AG04450 (cell line): ENCODE results near the gene TRIM71. TPM values are rescaled to one million over a fixed set of nuclear protein-coding genes. Genes with fewer than 3 reads are reported as not detected.
"Not testable (repeated sequence)": the region's sequence is repeated elsewhere in the genome, so short reads cannot be mapped to it uniquely, and the experiment has no call there.

Experiments used
- CTCF ChIA-PET: fragments of 300-600, 350-600 bp; formaldehyde crosslinking; extraction: SDS; loops from one replicate; lab custom pipeline; 2022; ENCODE audit warnings: antibody characterized with exemption, inconsistent platforms; lab: Charles Lee
- POLR2A ChIA-PET: fragments of 350-600 bp; formaldehyde crosslinking; extraction: SDS; loops from one replicate; lab custom pipeline; 2021; ENCODE audit warnings: antibody characterized with exemption, inconsistent platforms; lab: Yijun Ruan, JAX
- DNase-seq: peaks from one replicate; pipeline ENCODE4 v3.0.0-alpha.2; 2011; ENCODE audit warnings: low read depth, low spot score
- H3K27ac ChIP-seq: one replicate; pipeline ENCODE4 v1.5.1; 2012; ENCODE audit warnings: low read depth, low read length, control low read depth
- H3K27me3 ChIP-seq: one replicate; pipeline ENCODE4 v1.6.0; 2012; ENCODE audit warnings: low read length; ENCODE audit not compliant: control insufficient read depth, insufficient read depth
- H3K4me3 ChIP-seq: 2 replicates; pipeline ENCODE4 v1.5.1; 2011; ENCODE audit warnings: mild to moderate bottlenecking, low read depth, low read length, control low read depth
- H3K9me3 ChIP-seq: 2 replicates; pipeline ENCODE4 v1.5.1; 2012; ENCODE audit warnings: low read length; ENCODE audit not compliant: control insufficient read depth, insufficient read depth
- CTCF ChIP-seq: IDR thresholded peaks from 2 replicates; pipeline ENCODE4 v1.5.1; 2011; ENCODE audit warnings: low read depth, low read length, control low read depth, inconsistent platforms
- polyA plus RNA-seq: library from polyadenylated mRNA; depleted of rRNA; stranded (reverse); fragments of >200 nt; gene quantifications from 2 replicates; pipeline ENCODE4 v1.2.3, GENCODE V29; 2011

The TRIM71 gene
- polyA plus RNA-seq, 1 experiment: not detected

- no peak for DNase-seq
- Histone ChIP-seq H3K4me3 (no peak overlapping the region), H3K27me3 (peaks cover 2% of the 10 kb centered on the region), H3K27ac (no peak overlapping the region), H3K9me3 (no peaks in the 10 kb centered on the region)
- ChIA-PET POLR2A (no interaction called here), CTCF (no interaction called here)
- no peak for TF ChIP-seq CTCF
These were observed 20.0 kb upstream of the TRIM71 start for GRCh38 chr3:32797776-32798175.

GRCh38 chr3:32801440-32801839 lies 16.4 kb upstream of the TRIM71 start:
- POLR2A ChIA-PET, H3K27ac ChIP-seq, CTCF ChIA-PET, H3K9me3 ChIP-seq, H3K4me3 ChIP-seq, H3K27me3 ChIP-seq, DNase-seq: not testable (repeated sequence)

GRCh38 chr3:32813180-32813579 lies 4.6 kb upstream of the TRIM71 start:
- peaks cover 38% of the 10 kb centered on the region for H3K27me3 ChIP-seq
- POLR2A ChIA-PET: no interaction called here
- CTCF ChIA-PET: interaction anchor here (0.6 to 0.8 kb wide), 2 partner anchors 51 to 261 kb away, joined by 3 read pairs; no protein-coding TSS in a partner anchor
- no peak overlapping the region for H3K4me3 ChIP-seq
- no peak for DNase-seq
- H3K27ac ChIP-seq: no peak overlapping the region
- no peak for TF ChIP-seq CTCF
- H3K9me3 ChIP-seq: no peaks in the 10 kb centered on the region; the same call in 1 of the 2 replicates

- POLR2A ChIA-PET: no interaction called here
- no peak for DNase-seq
- Histone ChIP-seq H3K27ac (no peak overlapping the region), H3K4me3 (no peak overlapping the region), H3K9me3 (peaks cover 8% of the 10 kb centered on the region), H3K27me3 (peaks cover 47% of the 10 kb centered on the region)
- TF ChIP-seq CTCF: no peak
- CTCF ChIA-PET: no interaction called here
These were observed 3.4 kb upstream of the TRIM71 start for GRCh38 chr3:32814361-32814760.

- H3K9me3 ChIP-seq: peaks cover 15% of the 10 kb centered on the region
- no peak for DNase-seq
- no peak overlapping the region for H3K4me3 ChIP-seq
- CTCF ChIA-PET: no interaction called here
- POLR2A ChIA-PET: no interaction called here
- peaks cover 63% of the 10 kb centered on the region for H3K27me3 ChIP-seq
- no peak for TF ChIP-seq CTCF
- H3K27ac ChIP-seq: no peak overlapping the region
These were observed 1.9 kb upstream of the TRIM71 start for GRCh38 chr3:32815841-32816438.
